WI38 (cell line): ENCODE data around the gene C1orf21.

Experiments used
- H3K4me3 ChIP-seq: 2 replicates; pipeline ENCODE4 v1.5.1; 2011; ENCODE audit warnings: low read depth, mild to moderate bottlenecking, control low read depth, low read length
- CTCF ChIP-seq: IDR thresholded peaks from 2 replicates; pipeline ENCODE4 v1.5.1; 2012; ENCODE audit warnings: low read depth, mild to moderate bottlenecking, control low read depth, low read length

C1orf21 gene

GRCh38 chr1:184535191-184535970 lies 148.6 kb downstream of the C1orf21 start:
- no peak for TF ChIP-seq CTCF
- H3K4me3 ChIP-seq = no peak overlapping the region

GRCh38 chr1:184536246-184536985 lies 149.6 kb downstream of the C1orf21 start:
- TF ChIP-seq CTCF = no peak

GRCh38 chr1:184539580-184539979 lies 152.8 kb downstream of the C1orf21 start:
- no peak overlapping the region for H3K4me3 ChIP-seq
- no peak for TF ChIP-seq CTCF

More at GRCh38 chr1:184536246-184536985, 149.6 kb downstream of the C1orf21 start:
- H3K4me3 ChIP-seq = no peak overlapping the region

GRCh38 chr1:184541537-184542152 lies 154.8 kb downstream of the C1orf21 start:
- no peak overlapping the region for H3K4me3 ChIP-seq
- no peak for TF ChIP-seq CTCF

- TF ChIP-seq CTCF = no peak
- H3K4me3 ChIP-seq = no peak overlapping the region
Measured at GRCh38 chr1:184542291-184542690, 155.5 kb downstream of the C1orf21 start.

- no peak for TF ChIP-seq CTCF
- H3K4me3 ChIP-seq = no peak overlapping the region
Measured at GRCh38 chr1:184545601-184546000, 158.8 kb downstream of the C1orf21 start.

GRCh38 chr1:184552446-184552845 lies 165.6 kb downstream of the C1orf21 start:
- TF ChIP-seq CTCF = no peak
- H3K4me3 ChIP-seq = no peak overlapping the region
